PFSK-1 (cell line): ENCODE data around the gene LIAS.

ENCODE experiments used
- FOXP2 ChIP-seq: optimal IDR thresholded peaks from 2 replicates; pipeline ENCODE3; 2011; ENCODE audit warnings: borderline replicate concordance, control low read depth, inconsistent platforms; ENCODE audit not compliant: insufficient read depth; ENCODE audit errors: extremely low read length, extremely low read depth
- POLR2AphosphoS5 ChIP-seq: IDR thresholded peaks from 2 replicates; pipeline ENCODE4 v1.6.1; 2012; ENCODE audit warnings: low read depth, mild to moderate bottlenecking, control low read depth, low read length, moderate library complexity
- SIN3A ChIP-seq: IDR thresholded peaks from 2 replicates; pipeline ENCODE4 v1.6.1; 2012; ENCODE audit warnings: mild to moderate bottlenecking, low read length, moderate library complexity, borderline replicate concordance; ENCODE audit not compliant: insufficient read depth
- TAF1 ChIP-seq: IDR thresholded peaks from 2 replicates; pipeline ENCODE4 v1.6.1; 2012; ENCODE audit warnings: low read length, control low read depth, borderline replicate concordance; ENCODE audit not compliant: insufficient read depth
- TF ChIP-seq, protein P1 (sequence below), 2 experiments: IDR thresholded peaks; 2 replicates each; pipeline versions ENCODE4 v1.6.1 to v1.8.0; 2011 to 2012; ENCODE audit warnings: low read depth in 2 of 2, low read length in 2 of 2, control low read depth in 1 of 2, inconsistent platforms in 1 of 2, mild to moderate bottlenecking in 1 of 2, moderate library complexity in 1 of 2; ENCODE audit not compliant: insufficient read depth in 1 of 2

Gene LIAS

DNA sequence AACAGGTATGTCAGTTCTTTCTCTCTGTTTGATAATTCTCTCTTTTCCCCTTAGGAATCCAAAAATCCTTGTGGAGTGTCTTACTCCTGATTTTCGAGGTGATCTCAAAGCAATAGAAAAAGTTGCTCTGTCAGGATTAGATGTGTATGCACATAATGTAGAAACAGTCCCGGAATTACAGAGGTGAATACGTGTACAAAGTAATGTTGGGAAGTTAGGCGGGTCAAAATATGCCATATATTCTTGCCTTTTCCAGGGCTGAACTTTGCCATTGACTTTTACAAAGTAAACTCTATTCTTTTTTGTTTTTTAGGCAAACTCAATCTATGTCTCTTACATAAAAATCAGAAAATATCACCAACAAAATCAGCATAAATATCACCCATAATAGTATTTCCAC lies 8.6 kb downstream of the LIAS start:
- TF ChIP-seq TAF1 = no peak
- TF ChIP-seq SIN3A = no peak

DNA sequence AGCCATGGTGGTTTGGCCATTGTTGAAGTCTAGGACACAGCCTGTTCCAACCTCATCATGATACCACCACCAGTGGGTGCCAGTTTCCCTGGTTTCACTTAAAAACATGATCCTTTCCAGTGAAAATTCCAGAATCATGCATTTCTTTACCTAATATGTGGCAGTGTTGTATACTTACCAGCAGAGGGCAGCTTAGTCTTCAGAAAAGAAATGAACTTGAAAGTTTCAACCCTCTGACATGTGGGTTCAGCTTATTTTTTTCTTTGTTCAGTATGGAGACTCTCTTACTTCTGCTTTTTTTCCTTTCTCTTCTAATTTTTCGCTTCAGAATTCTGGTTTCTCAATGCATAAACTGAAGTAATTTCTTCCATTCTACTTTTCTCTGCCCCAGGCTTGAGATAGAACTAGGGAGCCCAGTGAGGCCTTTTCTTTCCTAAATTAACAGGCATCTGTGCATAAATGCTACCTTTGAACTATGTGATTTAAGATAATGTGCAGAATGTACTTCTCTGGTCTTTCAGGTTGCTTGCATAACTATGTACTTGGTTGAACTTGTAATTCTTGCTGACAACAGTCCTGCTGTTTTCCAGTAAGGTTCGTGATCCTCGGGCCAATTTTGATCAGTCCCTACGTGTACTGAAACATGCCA lies 10.7 kb downstream of the LIAS start:
- TF ChIP-seq TAF1 = no peak
- TF ChIP-seq FOXP2 = no peak
- TF ChIP-seq, protein P1, sequence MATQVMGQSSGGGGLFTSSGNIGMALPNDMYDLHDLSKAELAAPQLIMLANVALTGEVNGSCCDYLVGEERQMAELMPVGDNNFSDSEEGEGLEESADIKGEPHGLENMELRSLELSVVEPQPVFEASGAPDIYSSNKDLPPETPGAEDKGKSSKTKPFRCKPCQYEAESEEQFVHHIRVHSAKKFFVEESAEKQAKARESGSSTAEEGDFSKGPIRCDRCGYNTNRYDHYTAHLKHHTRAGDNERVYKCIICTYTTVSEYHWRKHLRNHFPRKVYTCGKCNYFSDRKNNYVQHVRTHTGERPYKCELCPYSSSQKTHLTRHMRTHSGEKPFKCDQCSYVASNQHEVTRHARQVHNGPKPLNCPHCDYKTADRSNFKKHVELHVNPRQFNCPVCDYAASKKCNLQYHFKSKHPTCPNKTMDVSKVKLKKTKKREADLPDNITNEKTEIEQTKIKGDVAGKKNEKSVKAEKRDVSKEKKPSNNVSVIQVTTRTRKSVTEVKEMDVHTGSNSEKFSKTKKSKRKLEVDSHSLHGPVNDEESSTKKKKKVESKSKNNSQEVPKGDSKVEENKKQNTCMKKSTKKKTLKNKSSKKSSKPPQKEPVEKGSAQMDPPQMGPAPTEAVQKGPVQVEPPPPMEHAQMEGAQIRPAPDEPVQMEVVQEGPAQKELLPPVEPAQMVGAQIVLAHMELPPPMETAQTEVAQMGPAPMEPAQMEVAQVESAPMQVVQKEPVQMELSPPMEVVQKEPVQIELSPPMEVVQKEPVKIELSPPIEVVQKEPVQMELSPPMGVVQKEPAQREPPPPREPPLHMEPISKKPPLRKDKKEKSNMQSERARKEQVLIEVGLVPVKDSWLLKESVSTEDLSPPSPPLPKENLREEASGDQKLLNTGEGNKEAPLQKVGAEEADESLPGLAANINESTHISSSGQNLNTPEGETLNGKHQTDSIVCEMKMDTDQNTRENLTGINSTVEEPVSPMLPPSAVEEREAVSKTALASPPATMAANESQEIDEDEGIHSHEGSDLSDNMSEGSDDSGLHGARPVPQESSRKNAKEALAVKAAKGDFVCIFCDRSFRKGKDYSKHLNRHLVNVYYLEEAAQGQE (IDR thresholded peaks at IDR 0.05; ENCODE audit: insufficient read depth in 1 of 2, low read depth in 2 of 2, low read length in 2 of 2) = no peak
- TF ChIP-seq POLR2AphosphoS5 = no peak
- no peak for TF ChIP-seq SIN3A

DNA sequence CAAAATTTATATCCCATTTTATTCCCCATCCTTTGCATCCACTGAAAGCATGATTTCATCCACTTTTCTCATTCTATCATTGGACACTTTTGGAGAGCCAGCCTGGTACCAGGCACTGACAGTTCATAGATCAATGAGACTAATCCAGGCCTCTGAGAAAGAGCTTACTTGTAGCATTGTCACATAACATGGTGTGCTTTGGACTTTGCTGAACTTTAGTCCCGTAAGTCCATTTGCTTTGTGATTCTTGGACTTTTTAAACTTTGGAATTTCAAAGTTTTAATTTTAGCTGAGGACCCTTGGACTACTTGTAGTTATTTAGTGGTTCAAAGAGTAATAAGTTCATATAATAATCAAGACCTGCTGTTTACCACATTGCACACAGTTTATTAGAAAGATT lies 11.5 kb downstream of the LIAS start:
- TF ChIP-seq SIN3A = no peak
- TF ChIP-seq, protein P1 (IDR thresholded peaks at IDR 0.05; ENCODE audit: insufficient read depth in 1 of 2, low read depth in 2 of 2, low read length in 2 of 2) = no peak
- no peak for TF ChIP-seq POLR2AphosphoS5
- no peak for TF ChIP-seq FOXP2

DNA sequence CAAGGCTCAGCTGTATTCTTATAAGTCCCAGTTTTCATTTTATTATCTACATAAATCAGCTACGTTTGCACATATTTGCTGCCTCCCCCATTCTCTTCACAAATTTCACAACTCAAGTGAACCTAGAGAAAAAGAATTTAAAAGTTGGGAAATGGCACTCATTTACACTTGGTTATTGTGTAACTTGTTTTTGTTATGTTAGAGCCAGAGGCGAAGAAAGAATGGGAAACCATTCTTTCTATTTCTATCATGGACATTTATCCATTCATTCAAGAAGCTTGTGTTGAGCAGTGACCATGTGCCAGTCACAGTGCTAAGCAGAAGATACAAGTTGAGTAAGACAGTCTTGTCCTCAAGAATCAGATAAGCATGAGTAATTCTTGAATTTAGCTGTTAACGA lies 13.5 kb downstream of the LIAS start:
- TF ChIP-seq POLR2AphosphoS5 (no peak), FOXP2 (no peak), SIN3A (no peak), TAF1 (no peak)
- TF ChIP-seq, protein P1 (IDR thresholded peaks at IDR 0.05; ENCODE audit: insufficient read depth in 1 of 2, low read depth in 2 of 2, low read length in 2 of 2) = no peak

DNA sequence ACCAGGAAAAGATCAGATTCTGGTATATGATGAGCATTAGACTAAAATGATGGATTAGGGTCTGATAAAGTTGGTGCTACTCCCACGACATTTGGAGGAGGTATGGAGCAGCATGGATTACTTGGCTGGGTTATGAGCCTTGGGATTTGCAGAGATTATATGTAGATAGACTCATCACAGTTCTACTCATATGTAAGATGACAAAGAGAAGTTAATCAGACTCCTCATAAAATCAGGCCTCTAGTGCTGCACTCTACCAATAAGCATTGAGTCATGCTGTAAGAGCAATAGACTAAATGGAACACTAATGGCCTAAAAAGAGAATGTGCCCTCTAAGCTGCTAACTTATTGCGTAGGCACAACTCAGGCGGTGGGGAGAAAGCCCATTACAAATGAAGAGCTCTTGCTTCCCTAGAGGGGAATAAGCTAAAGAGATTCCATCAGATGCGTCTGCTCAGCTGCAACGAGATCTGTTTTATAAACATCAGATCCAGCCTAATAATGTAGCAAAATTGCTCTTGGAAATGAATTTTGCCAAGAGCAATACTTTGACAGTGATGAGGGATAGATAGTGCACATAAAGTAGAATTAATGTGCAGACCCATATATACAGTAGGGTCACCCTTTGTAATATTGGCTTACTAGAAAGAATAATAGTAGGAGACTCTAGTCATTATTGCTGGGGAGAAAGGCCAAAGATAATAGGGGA lies 17.5 kb downstream of the LIAS start:
- TF ChIP-seq FOXP2 (no peak), POLR2AphosphoS5 (no peak), SIN3A (no peak), TAF1 (no peak)
- TF ChIP-seq, protein P1 (IDR thresholded peaks at IDR 0.05; ENCODE audit: insufficient read depth in 1 of 2, low read depth in 2 of 2, low read length in 2 of 2) = no peak
